ENCODE measurements around the gene STAT4.

DNA sequence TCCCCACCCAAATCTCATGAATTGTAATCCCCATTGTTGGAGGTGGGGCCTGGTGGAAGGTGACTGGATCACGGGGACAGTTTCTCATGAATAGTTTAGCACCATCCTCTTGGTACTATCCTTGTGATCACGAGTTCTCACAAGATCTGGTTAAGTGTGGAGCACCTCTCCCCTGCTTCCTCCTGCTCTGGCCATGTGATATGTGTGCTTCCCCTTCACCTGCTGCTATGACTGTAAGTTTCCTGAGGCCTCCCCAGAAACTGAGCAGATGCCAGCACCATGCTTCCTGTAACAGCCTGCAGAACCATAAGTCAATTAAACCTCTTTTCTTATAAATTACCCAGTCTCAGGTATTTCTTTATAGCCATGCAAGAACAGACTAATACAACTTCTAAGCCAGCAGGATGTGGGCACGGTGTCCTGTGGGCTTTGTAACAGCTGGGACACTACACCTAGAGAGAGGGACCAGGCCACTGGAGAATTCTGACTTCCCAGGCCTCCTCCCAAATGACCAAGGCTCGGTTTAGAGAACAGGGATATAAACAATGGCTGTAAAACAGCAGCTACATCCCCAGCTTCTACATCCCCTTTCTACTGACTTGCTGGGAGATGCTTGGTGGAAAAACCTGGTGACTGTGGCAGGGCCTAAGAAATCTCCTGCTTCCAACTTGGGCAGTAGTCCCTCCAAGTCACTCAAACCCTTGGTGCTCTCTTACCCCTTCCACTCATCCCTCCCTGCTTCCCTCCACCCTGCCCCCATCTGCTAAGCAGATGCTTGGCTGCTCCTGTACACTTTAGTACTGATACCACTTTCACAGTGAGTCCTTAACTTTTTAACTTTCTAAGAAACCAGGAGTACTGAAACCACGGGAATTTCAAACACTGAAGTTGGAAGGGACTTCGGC is 147.1 kb downstream of the STAT4 start:
- no peak for TF ChIP-seq CTCF (IDR thresholded peaks at IDR 0.05; ENCODE audit: low read depth, low read length, missing input control)
- TF ChIP-seq RAD21 (IDR thresholded peaks at IDR 0.05), result no peak
- no peak for TF ChIP-seq MAX (IDR thresholded peaks at IDR 0.05)
- TF ChIP-seq GABPA (IDR thresholded peaks at IDR 0.05 in 1 of 2, conservative IDR thresholded peaks at IDR 0.05 in 1 of 2), result no peak
- TF ChIP-seq SP1 (IDR thresholded peaks at IDR 0.05), result no peak
- TF ChIP-seq JUND (IDR thresholded peaks at IDR 0.05), result no peak
- TF ChIP-seq TAF1 (conservative IDR thresholded peaks at IDR 0.05), result no peak
- no peak for TF ChIP-seq YY1 (IDR thresholded peaks at IDR 0.05)

Data from liver (tissue), 3 donors.